NK-92 treated with Interleukin-12 subunit alpha and Interleukin-12 subunit beta, amount 100 ng/mL, for 24 hours (cell line): ENCODE data around the gene SEC14L1.

Source experiments
- DNase-seq: peaks from one replicate; lab custom pipeline; 2025; lab: John Stamatoyannopoulos, UW

SEC14L1 gene

DNA sequence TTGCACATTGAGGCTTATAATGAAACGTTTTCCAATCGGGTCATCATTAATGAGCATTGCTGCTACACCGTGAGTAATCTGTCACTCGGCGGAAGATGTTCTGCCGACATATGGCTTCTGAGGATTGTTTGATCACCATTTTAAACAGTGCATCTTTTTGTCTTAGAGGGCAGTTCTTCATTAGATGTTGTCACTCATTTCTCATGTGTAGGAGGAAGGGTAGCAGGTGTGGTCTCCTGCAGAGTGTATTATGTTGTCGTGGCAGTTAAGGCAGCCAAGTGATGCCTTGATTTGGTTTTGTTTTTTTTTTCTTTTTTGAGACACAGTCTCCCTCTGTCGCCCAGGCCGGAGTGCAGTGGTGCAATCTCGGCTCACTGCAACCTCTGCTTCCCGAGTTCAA, 50.5 kb downstream of the SEC14L1 start:
- DNase-seq: no peak

DNA sequence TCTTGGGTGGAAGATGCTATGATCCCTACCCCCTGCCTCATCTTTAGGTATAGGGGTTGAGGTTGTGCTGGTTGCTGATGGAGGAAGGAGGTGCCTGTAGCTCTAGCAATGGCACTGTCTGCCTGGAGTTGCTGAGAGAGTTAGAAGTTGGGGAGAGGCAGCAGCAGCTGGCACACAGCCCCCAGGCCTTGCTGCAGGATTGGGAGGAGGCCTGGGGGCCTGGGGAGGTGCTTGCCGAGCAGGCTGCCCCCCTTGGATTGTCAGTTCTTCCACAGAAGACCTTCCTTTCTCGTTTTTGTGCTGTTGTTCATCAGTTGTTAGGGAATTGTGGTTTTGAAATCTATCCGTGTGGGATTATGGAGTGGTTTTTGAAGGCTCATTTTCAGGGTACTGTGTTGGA, 52.9 kb downstream of the SEC14L1 start:
- no peak for DNase-seq

DNA sequence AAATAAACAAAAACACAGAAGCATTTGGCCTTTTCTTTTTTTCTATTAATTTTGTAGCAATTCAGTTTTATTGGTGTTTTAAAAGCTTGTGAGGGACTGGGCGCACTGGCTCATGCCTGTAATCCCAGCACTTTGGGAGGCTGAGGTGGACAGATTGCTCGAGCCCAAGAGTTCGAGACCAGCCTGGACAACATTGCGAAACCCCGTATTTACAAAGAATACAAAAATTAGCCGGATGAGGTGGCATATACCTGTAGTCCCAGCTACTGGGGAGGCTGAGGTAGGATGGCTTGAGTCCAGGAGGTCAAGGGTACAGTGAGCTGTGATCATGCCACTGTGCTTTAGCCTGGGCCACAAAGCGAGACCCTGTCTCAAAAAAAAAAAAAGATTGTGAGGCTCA, 53.4 kb downstream of the SEC14L1 start:
- no peak for DNase-seq

DNA sequence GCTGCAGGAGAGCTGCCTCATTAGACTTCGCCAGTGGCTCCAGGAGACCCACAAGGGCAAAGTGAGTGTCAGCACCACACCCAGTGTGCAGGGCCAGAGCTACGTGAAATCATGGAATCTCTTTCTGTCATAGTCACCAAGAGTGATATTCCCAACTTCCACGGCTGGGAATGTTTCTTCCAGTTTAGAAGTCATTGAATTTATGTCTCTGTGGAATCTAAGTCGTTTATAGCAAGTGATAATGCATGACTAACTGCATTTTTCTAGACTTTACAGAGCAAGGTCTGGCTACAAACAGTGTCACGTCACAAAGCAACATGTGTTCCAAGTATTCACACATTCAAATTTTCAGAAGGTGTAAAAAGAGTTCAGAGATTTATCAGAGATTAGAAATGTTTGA, 55.5 kb downstream of the SEC14L1 start:
- no peak for DNase-seq

- DNase-seq: no peak
These were observed 56.3 kb downstream of the SEC14L1 start for GRCh38 chr17:77197115-77197514.

DNA sequence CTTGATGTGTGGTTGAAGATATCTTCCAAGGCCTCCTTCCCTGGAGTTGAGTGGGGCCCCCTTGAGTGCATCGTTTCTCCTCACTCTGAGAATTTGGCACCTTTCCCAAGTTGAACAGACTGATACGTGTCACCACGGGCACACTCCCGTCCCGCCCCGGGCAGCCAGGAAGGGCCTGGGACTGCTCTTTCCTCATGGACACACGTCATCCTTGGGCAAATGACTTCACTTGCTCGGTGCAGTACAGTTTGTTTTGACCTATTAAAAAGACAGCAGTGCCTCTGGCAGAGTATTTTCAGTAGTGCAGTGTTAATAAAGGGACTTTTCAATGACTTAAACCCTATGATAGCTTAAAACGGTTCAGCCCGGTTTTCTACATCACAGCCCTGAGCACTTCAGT, 59.9 kb downstream of the SEC14L1 start:
- no peak for DNase-seq

GRCh38 chr17:77203436-77203835, 62.7 kb downstream of the SEC14L1 start:
- DNase-seq: no peak

- DNase-seq: no peak
These were observed 63.1 kb downstream of the SEC14L1 start for GRCh38 chr17:77203846-77204245.

DNA sequence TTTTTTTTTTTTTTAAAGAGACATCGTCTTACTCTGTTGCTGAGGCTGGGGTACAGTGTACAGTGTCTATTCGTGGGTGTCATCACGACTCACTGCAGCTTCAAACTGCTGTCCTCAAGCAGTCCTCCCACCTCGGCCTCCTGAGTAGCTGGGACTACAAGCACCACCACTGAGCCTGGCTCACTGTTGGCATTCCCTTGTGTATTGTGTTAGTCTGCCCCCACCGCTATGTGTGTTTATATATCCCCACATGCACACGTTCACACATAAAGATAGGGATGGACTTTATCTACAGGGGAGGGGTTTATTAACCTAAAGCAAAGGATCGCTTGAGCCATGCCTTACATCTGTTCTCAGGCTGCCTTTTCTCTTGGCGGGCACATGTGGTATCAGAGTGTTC, 63.8 kb downstream of the SEC14L1 start:
- no peak for DNase-seq

GRCh38 chr17:77205396-77206125, 64.8 kb downstream of the SEC14L1 start:
- DNase-seq: no peak

DNA sequence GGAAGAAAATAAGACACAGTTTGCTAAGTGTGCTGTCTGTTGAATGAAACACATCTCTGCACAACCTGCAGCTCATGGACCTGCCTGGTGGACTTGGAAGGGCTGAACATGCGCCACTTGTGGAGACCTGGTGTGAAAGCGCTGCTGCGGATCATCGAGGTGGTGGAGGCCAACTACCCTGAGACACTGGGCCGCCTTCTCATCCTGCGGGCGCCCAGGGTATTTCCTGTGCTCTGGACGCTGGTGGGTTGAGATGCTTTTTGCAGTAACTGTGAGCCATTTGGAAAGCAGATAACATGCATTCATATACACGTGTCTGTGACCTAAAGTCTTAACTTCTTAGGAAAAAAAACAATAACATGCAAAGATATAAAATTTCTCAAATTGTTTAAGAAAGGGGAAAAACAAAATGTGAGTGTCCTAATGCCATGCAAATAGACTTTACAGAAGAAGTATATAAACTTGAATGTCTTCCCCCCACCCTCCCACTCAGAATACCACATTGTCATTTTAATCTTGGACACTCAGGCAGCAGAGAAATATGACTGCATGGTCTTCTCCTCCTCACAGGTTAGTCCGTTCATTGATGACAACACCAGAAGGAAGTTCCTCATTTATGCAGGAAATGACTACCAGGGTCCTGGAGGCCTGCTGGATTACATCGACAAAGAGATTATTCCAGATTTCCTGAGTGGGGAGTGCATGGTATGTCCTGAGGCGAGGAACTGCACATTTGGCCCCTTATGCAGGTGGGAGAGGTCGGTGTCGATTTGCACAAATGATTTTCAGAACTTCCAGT, 65.6 kb downstream of the SEC14L1 start:
- DNase-seq: no peak

DNA sequence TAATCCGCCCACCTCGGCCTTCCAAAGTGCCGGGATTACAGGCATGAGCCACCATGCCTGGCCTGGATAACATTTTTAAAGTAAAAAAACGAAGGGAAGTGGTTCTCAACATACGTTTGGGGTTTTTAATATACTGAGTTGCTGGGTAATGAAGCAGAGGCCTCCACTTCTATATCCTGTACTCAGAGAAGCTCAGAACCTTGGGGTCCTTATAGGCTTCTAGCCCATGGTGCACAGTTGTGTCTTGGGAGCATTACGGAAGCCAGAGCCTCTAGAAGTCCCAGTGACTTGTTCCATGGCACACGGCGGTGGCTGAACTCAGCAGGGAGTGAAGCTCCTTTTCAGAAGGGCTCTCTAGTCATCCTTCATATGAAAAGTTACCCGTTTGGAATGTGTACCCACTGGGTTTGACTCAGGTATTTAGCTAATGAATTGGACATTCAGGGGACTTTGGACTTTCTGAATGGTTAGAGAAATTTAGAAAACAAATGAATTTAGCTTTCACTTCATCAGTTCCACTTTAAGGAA, 67.0 kb downstream of the SEC14L1 start:
- no peak for DNase-seq

GRCh38 chr17:77208217-77208808, 67.5 kb downstream of the SEC14L1 start:
- DNase-seq: no peak

DNA sequence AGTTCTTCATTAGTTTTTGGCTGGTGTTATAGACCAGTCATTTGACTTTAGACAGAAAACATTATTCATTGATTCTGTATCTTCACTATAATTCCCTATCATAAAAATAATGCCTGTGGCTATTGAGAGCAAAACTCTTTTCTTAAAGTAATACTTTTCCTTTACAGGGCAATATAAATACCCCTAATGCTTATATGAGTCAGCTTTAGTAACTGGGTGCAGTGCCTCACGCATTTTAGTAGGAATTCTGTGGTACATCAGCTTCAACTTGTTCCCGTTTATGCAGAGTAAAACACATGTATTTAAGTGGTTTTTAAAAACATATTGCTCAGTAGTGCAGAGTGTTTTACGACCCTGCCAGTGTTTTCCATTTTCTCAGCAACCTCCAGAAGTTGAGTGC, 68.1 kb downstream of the SEC14L1 start:
- no peak for DNase-seq

DNA sequence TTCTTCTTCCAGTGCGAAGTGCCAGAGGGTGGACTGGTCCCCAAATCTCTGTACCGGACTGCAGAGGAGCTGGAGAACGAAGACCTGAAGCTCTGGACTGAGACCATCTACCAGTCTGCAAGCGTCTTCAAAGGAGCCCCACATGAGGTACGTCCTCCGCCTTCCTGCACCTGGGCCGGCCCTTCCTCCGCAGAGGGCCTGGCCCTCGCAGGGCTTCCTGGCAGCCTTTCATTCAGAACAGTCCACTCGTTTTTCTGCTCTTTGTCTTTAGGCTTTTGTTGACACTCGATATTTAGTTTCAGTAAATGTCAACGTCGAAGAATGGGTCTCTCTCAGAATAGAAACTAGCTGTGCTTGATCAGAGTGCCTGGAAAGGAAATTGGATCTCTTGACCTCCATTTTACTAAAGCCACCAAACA, 68.6 kb downstream of the SEC14L1 start:
- DNase-seq: no peak

DNA sequence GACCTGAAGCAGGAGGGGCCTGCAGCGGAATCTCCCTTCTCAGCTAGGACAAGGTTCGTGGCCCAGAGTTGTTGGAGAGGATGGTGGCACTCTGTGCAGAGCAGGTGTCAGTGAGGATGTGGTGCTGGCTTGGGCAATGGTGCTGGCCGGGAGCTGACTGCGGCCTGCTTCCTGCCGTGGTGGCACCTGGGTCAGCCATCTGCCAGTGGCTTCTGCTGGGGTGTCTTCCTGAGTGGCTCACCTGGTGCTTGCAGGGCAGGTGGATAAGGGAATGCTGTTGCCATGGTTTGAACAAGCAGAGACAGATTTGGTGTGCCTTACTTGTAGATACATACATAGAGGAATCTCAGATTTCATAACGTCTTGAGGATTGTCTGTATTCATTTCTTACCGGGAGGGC, 69.6 kb downstream of the SEC14L1 start:
- no peak for DNase-seq

GRCh38 chr17:77210946-77211541, 70.3 kb downstream of the SEC14L1 start:
- DNase-seq: no peak

DNA sequence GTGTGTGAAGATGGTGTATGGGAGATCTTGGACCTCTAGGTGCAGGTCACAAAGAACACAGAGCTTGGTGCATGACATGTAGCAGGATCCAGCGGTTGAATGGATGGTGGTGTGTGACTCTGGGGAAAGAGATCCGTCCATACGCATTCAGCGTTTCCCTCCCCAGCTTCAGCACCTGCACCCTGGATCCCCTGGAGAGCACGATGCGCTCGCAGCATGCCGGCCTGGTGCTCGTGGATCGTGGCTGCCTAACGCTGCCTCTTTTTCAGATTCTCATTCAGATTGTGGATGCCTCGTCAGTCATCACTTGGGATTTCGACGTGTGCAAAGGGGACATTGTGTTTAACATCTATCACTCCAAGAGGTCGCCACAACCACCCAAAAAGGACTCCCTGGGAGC, 70.9 kb downstream of the SEC14L1 start:
- no peak for DNase-seq

GRCh38 chr17:77212081-77212832, 71.5 kb downstream of the SEC14L1 start:
- no peak for DNase-seq

DNA sequence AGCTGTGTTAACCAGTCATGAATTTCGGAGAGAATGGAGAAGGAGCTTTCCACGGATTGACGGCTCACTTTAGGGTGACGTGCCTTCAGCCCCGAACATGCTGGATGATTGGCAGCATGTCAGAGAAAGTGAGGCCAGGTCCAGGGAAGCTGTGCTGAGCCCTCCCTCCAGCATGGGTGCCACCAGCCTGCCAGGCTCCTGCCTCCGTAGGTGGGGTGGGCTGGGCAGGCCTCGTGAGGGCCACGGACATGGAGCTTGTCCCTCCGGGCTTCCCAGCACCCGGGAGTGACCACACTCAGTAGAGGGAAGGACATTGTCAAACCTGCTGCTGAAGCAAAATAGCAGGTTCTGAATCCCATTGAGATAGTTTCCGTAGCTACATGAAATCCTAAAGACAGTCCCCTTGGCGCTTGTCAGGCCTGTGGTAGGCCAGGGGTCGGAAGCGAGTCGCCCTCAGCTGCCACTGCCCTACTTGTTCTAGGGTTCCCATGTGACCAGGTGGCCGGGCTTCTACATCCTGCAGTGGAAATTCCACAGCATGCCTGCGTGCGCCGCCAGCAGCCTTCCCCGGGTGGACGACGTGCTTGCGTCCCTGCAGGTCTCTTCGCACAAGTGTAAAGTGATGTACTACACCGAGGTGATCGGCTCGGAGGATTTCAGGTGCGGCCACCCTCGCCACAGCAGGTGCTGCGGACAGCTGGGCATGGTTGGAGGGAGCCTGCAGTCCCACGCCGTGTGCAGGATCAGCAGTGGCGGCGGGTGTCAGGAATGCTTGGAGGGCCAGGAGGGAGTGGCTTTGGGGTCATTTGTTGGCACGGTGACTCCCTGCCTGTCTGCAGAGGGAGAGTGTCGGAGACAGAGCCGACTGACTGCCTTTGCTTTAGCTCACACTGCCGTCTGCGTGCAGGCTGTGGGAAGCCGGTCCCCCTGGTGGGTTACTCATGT, 72.3 kb downstream of the SEC14L1 start:
- DNase-seq: no peak

GRCh38 chr17:77213778-77214132, 73.0 kb downstream of the SEC14L1 start:
- DNase-seq: no peak
